Islet of Langerhans (tissue), 1 donor: Measurements from ENCODE around the gene SLC39A8.
A peak's percentile ranks its signal among the peaks of the same experiment; 100 is the strongest.
"Not testable (repeated sequence)": the region's sequence is repeated elsewhere in the genome, so short reads cannot be mapped to it uniquely, and the experiment has no call there.

Source experiments
- FAIRE-seq: peaks from one replicate; lab custom pipeline; 2011; peaks lifted over from hg19 to GRCh38; lab: Jason Lieb, UNC

SLC39A8 gene

GRCh38 chr4:102344954-102345794 lies at the start of gene SLC39A8:
Gene SLC39A8 (minus strand): TSS chr4:102345482. CDS start chr4:102344662, 820 bp downstream.
- no peak for FAIRE-seq

DNA sequence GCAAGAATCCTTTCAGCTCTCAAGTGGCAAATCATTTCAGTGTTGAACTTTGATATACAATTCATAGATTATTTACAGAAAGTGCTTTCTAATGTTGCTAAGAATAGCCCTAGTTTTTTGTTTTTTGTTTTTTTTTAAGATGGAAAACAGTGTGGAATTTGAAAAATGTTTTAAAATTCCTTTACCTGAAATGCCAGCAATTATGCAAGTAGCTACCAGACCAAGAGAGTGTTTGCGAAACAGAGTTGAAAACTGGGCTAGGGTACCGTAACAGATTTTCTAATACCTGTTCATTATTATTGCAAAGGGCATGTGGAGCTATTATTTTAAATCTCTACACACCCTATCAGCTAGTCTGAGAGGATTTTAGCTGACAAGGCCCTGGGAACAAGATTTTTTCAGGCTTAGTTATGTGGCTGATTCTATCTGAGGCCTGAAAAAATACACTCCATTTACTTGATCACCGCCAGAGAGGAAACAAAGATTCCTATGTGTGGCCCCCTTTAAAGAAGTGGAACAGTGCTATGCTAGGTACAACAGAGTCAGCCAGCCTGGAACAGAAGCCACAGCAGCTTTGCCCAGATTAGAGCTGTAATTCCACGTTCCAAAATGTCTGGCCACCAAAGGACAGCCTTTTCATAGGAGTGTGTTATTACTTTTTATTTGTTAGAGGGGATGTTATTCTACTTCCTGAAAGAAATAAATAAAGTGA lies 46.9 kb upstream of the SLC39A8 start:
- no peak for FAIRE-seq

- no peak for FAIRE-seq
Measured at GRCh38 chr4:102390438-102390837, 45.2 kb upstream of the SLC39A8 start.

- no peak for FAIRE-seq
Measured at GRCh38 chr4:102388611-102389010, 43.3 kb upstream of the SLC39A8 start.

DNA sequence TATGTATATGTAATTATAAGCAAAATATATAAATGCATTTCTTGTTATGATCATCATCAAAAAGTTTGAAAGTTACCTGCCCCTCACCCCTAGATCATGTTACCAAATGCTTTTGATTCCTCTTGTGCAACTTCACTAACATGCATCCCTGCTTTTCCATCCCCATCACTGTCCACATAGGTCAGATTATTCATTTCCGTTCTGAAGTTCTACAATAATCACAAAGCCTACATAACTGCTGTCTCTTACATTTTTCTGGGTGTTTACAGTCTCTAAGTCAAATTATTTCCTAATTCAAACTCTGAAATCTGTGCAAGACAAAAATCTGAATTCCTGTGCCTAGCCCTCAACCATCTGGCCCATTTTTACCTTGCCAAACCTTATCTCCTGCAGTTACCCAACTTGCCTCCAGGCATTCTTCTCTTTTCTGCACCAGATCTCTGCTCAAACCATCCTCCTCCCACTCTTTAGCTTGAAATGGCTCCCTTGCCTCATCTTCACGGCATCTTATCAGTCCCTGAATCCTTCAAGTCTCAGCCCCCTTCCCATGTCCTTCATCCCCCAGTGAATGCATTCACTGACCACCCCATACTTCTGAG lies 42.4 kb upstream of the SLC39A8 start:
- no peak for FAIRE-seq

DNA sequence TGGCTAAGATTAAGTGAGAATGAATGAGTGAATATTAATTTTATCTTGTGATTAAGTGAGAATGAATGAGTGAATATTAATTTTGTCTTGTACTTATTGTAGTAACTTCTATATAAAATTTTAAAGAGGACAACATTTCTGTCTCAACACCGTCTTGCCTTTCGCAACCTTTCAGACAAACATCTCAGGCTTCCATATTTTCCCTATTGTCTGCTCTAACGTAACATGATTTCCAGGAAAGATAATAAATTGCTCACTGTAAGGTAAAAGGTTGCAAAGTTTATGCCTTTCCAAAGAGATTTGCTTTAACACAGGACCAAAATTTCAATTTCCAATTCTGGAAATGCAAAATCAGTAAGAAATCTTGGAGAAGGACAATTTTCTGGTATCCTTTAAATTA lies 41.7 kb upstream of the SLC39A8 start:
- no peak for FAIRE-seq

GRCh38 chr4:102380253-102380652 lies 35.0 kb upstream of the SLC39A8 start:
- FAIRE-seq, result not testable (repeated sequence)

DNA sequence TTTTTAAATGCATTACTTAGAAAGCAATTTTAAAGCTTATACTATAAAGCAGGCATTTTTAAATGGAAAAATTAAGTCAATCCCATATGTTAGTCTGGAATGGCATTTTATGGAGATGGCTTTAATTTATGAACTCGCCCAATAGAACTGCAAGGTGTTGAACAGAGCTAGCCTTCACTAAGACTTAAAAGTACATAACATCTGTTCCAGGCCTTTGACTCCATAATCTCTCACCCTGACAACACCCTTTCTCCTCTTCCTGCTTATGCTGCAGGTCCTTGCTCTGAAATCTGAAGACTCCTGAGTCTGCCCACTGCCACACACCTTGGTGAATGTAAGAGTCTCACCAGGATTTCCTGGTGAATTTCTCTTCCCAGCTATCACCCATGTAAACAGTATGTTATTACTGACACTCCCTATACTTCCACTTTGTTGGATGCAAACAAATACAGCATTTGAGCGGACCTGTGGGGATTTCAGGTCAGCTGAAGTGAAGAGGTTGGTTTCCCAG lies 17.7 kb upstream of the SLC39A8 start:
- FAIRE-seq, result no peak

- FAIRE-seq, result no peak
Measured at GRCh38 chr4:102358128-102358527, 12.8 kb upstream of the SLC39A8 start.

DNA sequence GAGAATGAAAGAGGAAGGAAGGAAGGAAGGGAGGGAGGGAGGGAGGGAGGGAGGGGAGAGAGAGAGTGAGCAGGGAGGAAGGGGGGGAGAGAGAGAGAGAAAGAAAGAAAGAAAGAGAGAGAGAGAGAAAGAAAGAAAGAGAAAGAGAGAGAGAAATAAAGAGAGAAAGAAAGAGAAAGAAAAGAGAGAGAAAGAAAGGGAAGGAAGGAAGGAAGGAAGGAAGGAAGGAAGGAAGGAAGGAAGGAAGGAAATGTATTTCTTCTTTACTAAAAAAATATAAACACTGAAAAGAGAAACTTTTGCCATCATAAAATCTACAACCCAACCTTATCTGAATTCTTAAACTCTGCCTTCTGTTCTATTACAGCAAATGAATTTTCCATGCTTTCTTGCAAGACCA lies 12.4 kb upstream of the SLC39A8 start:
- not testable (repeated sequence) for FAIRE-seq

- no peak for FAIRE-seq
Measured at GRCh38 chr4:102356562-102357202, 11.4 kb upstream of the SLC39A8 start.

- FAIRE-seq, result no peak
Measured at GRCh38 chr4:102355748-102356147, 10.5 kb upstream of the SLC39A8 start.

DNA sequence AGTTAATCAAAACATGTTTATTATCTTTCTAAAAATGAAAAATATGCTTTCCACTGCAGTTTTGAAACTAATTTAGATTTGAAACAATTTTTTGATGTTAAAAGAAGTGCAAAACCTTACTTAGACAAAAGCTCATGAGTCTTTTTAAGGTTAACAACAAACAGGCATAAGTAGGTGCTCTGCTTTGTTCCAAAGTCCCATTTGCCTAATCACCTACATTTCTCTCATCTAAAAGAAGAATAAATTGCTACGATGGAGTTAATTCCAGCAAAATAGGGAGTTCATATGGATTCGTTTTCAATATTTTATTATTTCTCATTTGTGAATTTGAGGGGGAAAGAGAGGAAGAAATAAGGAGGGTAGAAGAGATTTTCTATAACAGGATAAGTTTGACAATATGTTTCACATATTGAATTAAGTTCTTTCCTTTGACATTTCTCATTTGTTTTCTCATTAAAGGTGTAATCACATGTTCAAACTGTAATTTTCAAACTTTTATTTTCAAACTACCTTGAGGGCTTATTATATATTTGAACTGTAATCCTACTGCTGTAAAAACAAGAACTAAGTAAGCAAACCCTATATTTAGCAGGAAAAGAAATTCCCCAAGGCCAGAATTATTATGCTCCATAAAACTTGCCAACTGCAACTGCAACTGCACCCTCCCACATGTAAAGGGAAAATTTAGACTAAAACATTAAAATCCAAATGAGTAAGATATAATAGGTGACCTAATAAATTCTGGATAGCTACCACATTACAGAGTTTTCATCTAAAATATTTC lies 9.6 kb upstream of the SLC39A8 start:
- FAIRE-seq, result no peak

- no peak for FAIRE-seq
Measured at GRCh38 chr4:102352781-102353180, 7.5 kb upstream of the SLC39A8 start.

DNA sequence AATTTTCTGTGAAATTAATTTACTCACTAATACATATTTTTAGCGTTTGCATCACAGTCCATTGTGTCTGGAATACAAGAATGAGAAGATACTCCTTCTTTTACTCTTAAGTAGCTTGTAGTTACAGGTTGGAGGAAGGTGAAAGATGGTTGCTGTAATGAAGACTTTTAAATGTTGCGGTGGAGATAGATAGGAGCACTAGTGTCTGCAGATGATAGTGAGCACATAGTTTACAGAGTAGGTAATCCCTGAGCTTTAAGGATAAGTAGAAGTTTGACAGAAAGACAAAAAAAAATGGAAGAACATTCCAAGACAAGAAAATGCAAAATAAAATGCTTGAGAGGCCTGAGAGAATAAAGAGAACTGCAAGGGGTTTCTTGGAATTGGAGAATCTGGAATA lies 5.4 kb upstream of the SLC39A8 start:
- no peak for FAIRE-seq

GRCh38 chr4:102348701-102349100 lies 3.4 kb upstream of the SLC39A8 start:
- no peak for FAIRE-seq

DNA sequence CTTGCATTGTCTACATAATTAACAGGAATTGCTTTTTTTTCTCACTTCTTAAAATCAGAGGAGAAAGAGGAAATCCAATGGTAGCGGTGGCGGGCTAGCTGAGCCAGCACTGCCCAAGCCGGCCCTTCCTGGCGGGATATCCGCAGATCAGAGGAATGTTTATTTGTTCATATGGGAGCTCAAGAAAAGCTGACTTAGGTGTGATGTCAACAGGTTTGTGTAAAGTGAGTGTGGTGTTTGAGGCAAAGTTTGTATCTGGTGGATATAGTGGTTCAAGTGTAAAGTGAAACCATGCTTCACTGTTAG lies 466 bp upstream of the SLC39A8 start:
- FAIRE-seq, result no peak

- FAIRE-seq, result no peak
Measured at GRCh38 chr4:102344520-102344953, 745 bp downstream of the SLC39A8 start.

DNA sequence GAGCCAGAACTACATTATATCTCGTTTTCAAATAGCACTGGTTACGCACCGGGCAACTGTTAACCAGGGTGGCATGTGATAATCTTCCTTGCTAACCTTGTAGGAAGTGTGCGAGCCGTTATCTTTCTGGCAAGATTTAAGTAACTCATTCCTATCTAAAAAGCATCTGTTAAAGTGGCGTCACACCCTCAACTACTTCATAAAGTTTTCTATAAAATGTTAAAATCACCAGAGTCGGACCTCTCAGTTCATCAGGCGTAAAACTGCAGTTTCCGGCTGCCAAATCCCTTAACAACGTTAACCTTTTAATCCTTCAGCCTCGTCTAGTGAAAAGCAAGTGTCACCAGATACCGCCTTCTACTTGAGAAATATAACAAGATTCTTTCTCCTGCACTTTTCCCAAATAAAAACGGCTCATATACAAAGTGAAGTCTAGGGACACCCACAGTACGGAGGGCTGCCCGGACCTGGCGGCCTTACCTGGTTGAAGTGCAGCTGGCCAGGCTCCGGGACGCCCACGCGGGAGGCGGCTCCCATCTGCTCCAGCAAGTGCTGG lies 1.2 kb downstream of the SLC39A8 start:
- FAIRE-seq, result peak; percentile 24

- FAIRE-seq, result no peak
Measured at GRCh38 chr4:102342404-102343074, 2.7 kb downstream of the SLC39A8 start.

DNA sequence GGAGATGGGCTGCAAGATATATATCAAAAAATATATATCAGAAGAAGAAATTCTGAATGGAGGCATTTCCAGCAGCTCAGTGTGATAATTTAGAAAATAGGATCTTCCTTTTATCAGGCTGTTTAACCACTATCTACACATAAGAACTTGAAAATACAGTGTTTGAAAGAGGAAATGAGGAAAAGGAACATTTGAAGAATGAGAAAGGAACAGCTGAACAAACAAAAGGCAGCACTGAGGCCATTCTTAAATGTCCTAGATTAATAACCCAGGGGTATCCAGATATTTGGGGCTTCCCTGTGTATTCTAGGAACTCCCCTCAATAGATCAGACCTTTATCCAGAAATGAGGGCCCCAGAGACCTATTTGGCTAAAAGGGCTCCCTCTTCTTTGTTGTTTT lies 4.1 kb downstream of the SLC39A8 start:
- FAIRE-seq, result no peak
